NCI-H1417 treated with DMSO at 0.1 percent for 48 hours (cell line): ENCODE data around the gene OR51F1.
"Not testable (repeated sequence)": the region's sequence is repeated elsewhere in the genome, so short reads cannot be mapped to it uniquely, and the experiment has no call there.

ENCODE experiments used
- DNase-seq: peaks from one replicate; lab custom pipeline; 2025; lab: John Stamatoyannopoulos, UW

The OR51F1 gene, protein sequence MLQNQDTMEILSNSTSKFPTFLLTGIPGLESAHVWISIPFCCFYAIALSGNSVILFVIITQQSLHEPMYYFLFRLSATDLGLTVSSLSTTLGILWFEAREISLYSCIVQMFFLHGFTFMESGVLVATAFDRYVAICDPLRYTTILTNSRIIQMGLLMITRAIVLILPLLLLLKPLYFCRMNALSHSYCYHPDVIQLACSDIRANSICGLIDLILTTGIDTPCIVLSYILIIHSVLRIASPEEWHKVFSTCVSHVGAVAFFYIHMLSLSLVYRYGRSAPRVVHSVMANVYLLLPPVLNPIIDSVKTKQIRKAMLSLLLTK

DNA sequence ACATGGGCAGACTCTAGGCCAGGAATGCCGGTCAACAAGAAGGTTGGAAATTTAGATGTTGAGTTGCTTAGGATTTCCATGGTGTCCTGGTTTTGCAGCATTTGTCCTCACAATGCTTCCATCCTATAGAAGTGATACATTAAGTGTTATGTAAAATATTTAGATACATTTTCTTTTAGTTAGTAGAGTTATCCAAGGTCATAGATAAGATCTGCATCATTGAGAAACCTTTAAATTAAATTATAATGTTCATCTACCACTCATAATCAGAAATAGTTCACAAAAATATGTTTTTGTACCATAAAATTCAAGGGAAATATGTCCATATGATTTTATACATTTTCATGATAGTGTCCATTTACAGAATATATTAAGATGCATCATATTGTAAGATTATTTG, at the start of gene OR51F1:
Gene OR51F1 (minus strand): TSS at position 101 of the 400 bp plus-strand sequence. CDS start 0 bp downstream, at position 101.
- no peak for DNase-seq

DNA sequence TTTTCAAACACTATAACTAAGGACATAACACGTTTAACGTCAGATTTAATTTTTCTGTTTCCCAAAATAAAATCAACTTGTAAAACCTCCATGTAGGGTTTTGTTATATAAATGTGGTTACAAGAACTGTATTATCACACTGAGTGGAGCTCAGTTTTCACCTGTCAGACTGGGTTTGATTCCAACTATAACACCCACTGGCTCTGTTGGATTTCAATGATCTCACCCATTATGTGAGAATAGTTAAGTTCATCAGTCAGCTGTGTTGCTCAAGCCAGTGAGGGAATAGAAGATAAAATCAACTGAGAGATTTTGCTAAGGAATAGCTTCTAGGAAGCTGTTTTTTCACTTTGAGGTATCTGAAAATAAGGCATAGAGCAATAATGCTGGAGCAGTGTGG, 39.5 kb upstream of the OR51F1 start:
- no peak for DNase-seq

DNA sequence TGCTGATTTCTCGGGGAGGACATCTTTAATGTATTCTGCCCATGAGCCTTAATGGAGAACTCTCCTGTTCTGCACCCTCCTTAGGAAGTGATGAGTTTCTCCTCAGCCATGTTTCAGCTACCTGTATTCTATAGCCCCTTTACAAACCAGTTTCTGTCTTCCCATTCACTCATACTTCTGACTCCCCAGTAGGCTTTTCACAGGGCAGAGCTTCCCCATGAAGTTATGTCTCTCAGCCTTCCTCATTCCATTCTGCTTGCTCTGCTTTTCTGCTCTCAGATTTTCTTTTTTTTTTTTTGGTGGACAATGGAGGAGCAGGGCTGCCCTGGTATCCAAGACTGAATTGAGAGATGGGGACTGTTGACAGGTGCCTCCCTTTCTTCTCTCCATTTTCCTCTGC, 38.7 kb upstream of the OR51F1 start:
- no peak for DNase-seq

DNA sequence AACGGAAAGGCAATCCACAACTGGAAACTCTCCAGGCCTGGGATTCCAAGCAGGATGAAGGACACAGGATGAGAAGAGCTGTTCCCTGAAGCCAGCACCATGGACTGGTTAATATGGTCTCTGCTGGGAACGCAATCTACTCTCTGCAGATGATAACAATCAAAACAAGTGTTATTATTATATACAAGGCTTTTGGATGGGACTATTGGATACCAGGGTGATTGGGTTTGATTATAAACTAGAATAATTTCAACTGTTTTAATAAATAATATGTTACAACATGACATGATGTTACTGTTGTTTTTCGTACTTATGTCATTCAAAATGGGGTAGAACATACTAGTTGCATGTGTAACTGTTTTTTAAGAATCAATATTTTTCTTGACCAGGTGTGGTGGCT, 34.5 kb upstream of the OR51F1 start, which contains the start of gene OR52R1:
Gene OR52R1 (minus strand): TSS at position 101 of the 400 bp plus-strand sequence. CDS start 0 bp downstream, at position 101.
- no peak for DNase-seq

DNA sequence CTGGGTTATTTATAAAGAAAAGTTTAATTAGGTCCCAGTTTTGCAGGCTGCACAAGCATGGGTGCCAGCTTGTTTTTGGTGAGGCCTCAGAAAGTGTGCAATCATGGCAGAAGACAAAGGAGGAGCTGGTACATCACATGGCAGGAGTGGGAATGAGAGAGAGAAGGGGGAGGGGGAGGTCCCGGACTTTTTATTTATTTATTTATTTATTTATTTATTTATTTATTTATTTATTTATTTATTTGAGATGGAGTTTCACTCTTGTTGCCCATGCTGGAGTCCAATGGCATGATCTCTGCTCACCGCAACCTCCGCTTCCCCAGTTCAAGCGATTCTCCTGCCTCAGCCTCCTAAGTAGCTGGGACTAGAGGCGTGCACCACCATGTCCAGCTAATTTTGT, 31.6 kb upstream of the OR51F1 start:
- DNase-seq: not testable (repeated sequence)

DNA sequence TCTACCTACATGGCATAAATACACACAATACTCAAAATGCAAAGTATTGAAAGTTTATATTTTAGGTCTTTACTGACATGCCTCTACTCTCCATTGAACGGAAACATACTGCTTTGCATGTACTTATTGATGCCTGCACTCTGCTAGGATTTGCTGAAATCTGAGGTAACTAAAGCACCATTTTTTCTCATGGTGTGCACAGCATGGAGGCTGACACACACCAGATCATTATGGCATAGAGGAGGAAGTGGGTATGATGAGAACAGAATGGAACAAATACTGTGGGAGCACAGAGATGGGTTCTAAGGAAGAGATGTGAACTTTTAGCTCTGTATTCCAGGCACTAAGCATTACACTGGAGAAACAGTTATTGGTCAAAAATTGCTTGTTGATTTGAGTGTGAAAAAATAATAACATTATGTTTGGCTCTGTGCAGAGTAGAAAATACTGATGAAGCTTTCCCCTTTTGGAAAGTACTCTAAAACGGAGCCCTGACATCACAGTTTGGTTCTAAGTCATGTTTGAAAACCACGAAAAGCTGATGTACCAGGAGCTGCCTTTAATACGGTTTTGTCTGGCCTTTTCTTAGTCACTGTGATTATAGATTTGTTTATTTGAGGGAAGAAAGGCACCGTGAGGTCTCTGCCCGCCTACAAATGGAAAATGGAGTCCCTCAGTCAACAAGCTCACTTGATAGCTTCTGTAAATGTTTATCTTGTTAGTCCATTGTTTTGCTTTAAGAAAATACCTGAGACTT, 28.9 kb upstream of the OR51F1 start:
- DNase-seq: no peak

DNA sequence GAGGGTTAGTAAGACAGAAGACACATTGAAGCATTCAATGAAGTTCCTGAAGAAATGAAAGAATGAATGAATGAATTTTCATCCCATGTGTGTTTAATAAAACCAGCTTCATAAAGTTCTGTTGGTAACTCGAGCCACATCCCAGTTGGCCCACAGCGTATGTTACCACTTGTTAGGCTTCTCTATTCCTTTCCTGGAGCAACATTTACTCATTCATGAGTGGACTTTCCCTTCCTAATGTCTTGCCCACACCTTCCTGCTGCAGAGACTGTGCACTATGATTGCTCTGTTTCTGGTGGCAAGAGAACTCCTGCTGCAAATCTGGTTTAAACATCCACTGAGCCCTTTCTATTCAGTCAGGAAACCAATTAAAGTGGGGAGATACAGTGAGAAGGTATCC, 27.5 kb upstream of the OR51F1 start:
- DNase-seq: no peak

DNA sequence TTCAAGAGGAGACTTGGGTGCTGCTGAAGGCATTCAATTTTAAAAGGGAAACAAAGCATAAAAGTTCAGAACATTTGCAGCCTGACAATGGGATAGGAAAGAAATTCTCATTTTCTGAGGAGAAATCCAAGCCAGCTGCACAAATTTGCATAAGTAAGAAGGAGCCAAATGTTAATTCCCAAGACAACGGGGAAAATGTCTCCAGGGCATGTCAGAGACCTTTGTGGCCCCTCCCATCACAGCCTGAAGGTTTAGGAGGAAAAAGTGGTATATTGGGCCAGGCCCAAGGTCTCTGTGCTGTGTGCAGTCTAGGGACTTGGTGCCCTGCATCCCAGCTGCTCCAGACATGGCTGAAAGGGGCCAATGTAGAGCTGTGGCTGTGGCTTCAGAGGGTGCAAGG, 12.7 kb upstream of the OR51F1 start:
- DNase-seq: no peak

DNA sequence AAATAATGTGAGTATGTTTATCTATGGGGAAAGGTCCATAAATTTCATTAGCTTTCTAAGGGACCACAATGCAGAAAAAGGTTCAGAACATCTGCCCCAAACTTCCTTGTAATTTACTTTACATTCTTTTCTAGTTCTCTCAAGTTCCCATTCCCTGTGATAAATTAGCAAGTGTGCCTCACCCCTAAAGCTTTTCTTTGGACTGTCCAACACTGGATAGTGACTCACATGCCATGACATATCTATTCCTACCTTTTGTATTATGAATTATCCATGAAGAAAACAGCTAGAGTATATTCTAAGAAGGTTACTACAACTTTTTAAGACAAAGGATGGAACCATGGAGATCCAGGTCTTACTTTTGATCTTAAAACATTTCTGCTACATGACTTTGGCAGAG, 1.6 kb downstream of the OR51F1 start:
- DNase-seq: no peak

DNA sequence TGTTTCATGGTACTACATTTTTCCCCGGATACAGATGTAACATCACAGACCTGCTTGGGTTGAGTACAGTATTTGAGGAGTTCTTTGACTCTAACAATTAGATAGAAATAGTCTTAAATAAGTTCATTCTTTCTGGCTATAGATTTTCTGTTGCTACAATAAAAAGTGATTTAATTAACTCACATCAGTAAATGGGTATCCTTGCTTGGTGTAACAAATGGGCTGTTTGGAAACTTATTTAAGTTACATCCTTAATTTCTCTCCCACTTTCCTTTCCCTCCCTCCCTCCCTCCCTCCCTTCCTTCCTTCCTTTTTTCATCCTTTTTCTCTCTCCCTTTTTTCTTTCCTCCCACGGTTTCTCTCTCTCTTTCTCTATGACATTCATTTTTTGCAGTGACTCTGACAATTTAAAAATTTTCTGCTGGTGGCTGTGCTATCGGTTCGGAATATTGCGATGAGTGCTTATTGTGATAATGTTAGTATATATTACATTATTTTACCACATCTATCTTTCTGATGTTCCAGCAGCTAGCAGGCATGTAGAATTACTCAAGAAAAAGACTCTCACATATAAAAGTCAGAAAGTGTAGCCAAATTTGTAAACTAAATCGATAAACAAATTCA, 3.2 kb downstream of the OR51F1 start:
- DNase-seq: no peak

DNA sequence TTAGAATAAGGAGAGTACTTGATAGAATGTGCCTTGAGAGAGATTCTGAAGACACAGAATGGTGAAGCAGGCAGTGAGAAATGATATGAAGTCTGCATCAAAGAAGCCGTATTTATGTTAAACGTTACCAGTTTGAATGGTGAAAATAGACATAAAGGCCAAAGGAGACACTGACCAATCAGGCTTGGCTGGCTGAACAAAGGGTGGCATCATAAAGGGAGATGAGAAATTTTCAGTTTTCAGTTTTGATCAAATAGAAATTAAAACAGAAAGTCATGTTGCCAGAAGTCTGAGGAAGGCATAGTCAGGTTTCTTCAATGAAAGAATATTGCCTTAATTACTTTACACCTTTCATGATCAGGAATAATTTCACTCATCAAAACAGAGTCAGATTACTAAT, 6.6 kb downstream of the OR51F1 start:
- DNase-seq: no peak

DNA sequence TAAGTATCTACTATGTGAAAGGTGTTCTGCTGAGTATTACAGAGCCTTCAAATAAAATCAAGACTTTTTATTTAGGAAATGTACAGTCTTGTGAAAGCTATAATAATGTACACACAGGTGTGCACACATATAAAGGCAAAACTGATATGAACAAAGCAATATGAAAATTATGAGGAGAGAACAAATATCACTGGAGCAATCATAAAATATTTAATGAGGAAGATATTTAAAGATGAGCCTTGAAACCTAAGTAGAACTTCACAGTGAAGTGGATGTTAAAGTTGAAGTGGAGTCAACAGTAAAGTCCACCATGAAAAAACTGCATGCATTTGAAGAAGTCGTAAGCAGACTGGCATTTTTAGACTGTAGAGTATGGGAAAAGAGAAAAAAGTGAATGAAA, 18.5 kb downstream of the OR51F1 start:
- DNase-seq: no peak

DNA sequence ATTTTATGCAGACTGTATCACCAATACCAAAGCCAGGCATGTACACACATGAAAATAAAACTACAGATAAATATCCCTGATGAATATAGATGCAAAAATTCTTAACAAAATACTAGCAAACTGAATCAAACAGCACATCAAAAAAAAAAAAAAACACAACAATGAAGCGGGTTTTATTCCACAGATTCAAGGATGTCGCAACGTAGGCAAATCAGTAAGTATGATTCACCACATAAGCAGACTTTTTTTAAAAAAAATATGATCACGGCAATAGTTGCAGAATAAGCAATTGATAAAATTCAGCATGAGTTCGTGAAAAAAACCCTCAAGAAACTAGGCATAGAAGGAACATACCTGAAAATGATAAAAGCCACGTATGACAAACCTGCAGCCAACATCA, 21.3 kb downstream of the OR51F1 start:
- DNase-seq: no peak

DNA sequence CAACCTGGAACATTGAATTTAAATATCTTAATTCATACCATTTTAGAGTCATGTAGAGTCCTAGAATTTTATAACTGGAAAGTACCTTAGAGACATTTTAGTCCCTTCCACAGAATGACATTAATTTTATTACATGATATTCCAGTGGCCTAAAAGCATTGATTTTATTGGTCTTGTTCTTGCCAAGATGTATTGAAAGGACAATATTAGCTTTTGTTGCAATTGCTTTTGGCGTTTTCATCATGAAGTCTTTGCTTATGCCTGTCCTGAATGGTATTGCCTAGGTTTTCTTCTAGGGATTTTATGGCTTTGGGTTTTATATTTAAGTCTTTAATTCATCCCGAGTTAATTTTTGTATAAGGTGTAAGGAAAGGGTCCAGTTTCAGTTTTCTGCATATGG, 29.0 kb downstream of the OR51F1 start:
- no peak for DNase-seq

DNA sequence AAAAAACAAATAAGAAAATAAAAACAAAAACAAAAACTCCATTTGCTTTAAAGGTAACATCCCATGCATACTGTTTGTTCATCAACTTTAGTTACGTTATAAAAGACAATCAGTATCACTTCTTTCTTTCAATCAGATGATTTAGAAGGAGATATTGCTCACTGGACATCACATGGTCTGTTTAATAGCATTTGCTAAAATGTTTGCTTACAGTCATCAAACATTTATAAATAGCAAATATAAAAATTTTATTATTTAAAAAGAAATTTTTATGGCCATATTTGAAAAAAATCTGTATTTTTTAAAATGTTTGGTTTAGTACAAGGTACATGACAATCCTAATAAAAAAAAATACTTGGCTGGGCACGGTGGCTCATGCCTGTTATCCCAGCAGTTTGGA, 42.6 kb downstream of the OR51F1 start:
- no peak for DNase-seq

DNA sequence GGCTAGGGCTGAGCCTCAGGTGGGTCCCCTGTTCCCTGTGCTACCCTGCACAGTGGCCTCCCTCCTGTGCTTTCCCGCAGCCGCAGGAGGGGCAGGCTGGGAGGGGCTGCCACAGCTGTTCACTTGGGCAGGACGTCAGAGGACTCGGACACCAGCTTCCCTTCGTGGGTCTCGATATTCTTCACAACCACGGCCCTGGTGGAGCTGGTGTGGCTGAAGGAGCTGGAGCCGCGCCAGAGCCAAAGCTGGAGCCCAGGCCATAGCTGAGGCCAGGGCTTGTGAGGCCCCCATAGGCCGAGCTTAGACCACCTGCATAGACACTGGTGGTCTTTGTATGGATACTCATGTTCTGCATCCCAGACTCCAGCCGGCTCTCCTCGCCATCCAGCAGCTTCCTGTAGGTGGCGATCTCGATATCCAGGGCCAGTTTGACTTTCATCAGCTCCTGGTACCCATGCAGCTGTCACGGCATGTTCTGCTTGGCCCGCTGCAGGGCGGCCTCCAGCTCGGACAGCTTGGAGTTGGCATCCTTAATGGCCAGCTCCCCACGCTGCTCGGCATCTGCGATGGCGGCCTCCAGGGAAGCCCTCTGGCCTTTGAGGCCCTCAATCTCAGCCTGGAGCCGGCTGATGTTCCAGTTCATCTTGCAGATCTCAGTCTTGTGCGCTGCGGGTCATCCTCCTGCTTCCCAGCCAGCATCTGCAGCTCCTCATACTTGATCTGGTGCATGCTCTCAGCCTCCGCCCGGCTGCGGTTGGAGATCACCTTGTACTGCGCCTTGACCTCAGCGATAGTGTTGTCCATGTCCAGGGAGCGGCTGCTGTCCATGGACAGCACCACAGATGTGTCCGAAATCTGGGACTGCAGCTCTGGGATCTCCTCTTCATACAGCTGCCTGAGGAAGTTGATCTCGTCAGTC, 46.9 kb downstream of the OR51F1 start:
- DNase-seq: not testable (repeated sequence)
